HepG2 (cell line): ENCODE data around the gene BRSK2. TPM values are rescaled to one million over a fixed set of nuclear protein-coding genes. Genes with fewer than 3 reads are reported as not detected.

Source experiments
- ATRX ChIP-seq: sonication (generic); formaldehyde crosslinking; IDR thresholded peaks from 2 replicates; pipeline ENCODE4 v1.4.0; 2020; ENCODE audit warnings: missing genetic modification reagents, borderline replicate concordance
- CAMTA2 ChIP-seq: sonication (generic); formaldehyde crosslinking; IDR thresholded peaks from 2 replicates; pipeline ENCODE4 v1.4.0; 2020; ENCODE audit warnings: mild to moderate bottlenecking, missing genetic modification reagents, borderline replicate concordance
- CBX5 ChIP-seq: sonication (generic); formaldehyde crosslinking; IDR thresholded peaks from 2 replicates; pipeline ENCODE4 v1.4.0; 2020; ENCODE audit warnings: missing genetic modification reagents, borderline replicate concordance
- CCDC6 ChIP-seq: sonication (generic); formaldehyde crosslinking; IDR thresholded peaks from 2 replicates; pipeline ENCODE4 v1.8.1; 2022; ENCODE audit warnings: mild to moderate bottlenecking, missing genetic modification reagents, moderate library complexity
- CENPT ChIP-seq: sonication (generic); formaldehyde crosslinking; IDR thresholded peaks from 2 replicates; pipeline ENCODE4 v1.8.0; 2022; ENCODE audit warnings: low read depth, mild to moderate bottlenecking, moderate library complexity, missing genetic modification reagents
- ELF4 ChIP-seq: sonication (generic); formaldehyde crosslinking; IDR thresholded peaks from 2 replicates; pipeline ENCODE4 v1.5.0; 2020; ENCODE audit warnings: missing genetic modification reagents, mild to moderate bottlenecking, moderate library complexity, borderline replicate concordance
- GPN1 ChIP-seq: sonication (generic); formaldehyde crosslinking; IDR thresholded peaks from 2 replicates; pipeline ENCODE4 v1.5.1; 2020; ENCODE audit warnings: missing genetic modification reagents, borderline replicate concordance
- HNRNPK ChIP-seq: fragments of 200-400 bp; formaldehyde crosslinking; IDR thresholded peaks from 2 replicates; pipeline ENCODE4 v1.6.1; 2018; ENCODE audit warnings: low read length, low read depth, moderate library complexity, mild to moderate bottlenecking; ENCODE audit not compliant: poor library complexity, severe bottlenecking
- KMT2B ChIP-seq: IDR thresholded peaks from 2 replicates; pipeline ENCODE4 v1.6.1; 2016; ENCODE audit warnings: missing genetic modification reagents, missing compliant biosample characterization
- MED8 ChIP-seq: sonication (generic); formaldehyde crosslinking; IDR thresholded peaks from 2 replicates; pipeline ENCODE4 v1.8.1; 2023; ENCODE audit warnings: mild to moderate bottlenecking, missing genetic modification reagents; ENCODE audit not compliant: insufficient replicate concordance
- MTF1 ChIP-seq: sonication (generic); formaldehyde crosslinking; IDR thresholded peaks from 2 replicates; pipeline ENCODE4 v1.5.0; 2020; ENCODE audit warnings: missing genetic modification reagents
- PAF1 ChIP-seq: IDR thresholded peaks from 2 replicates; pipeline ENCODE4 v1.6.1; 2016; ENCODE audit warnings: missing genetic modification reagents, missing compliant biosample characterization
- SIN3A ChIP-seq: IDR thresholded peaks from 2 replicates; pipeline ENCODE4 v1.6.1; 2011; ENCODE audit warnings: low read depth, mild to moderate bottlenecking, control low read depth, low read length, borderline replicate concordance
- SNRNP70 ChIP-seq: fragments of 200-400 bp; formaldehyde crosslinking; IDR thresholded peaks from 2 replicates; pipeline ENCODE4 v1.6.1; 2017; ENCODE audit warnings: mild to moderate bottlenecking, low read depth, low read length, moderate library complexity
- SOX5 ChIP-seq: IDR thresholded peaks from 2 replicates; pipeline ENCODE4 v1.6.1; 2016; ENCODE audit warnings: borderline replicate concordance
- SRF ChIP-seq: IDR thresholded peaks from 2 replicates; pipeline ENCODE4 v1.6.1; 2011; ENCODE audit warnings: mild to moderate bottlenecking, low read depth, low read length, moderate library complexity
- TCF7 ChIP-seq: sonication (generic); IDR thresholded peaks from 2 replicates; pipeline ENCODE4 v1.6.1; 2016; ENCODE audit warnings: antibody characterized with exemption, low read depth
- ZBTB7A ChIP-seq: sonication (generic); formaldehyde crosslinking; IDR thresholded peaks from 2 replicates; pipeline ENCODE4 v1.8.0; 2022; ENCODE audit warnings: mild to moderate bottlenecking, missing genetic modification reagents
- ZFP36L1 ChIP-seq: sonication (generic); formaldehyde crosslinking; IDR thresholded peaks from 2 replicates; pipeline ENCODE4 v1.8.0; 2022; ENCODE audit warnings: mild to moderate bottlenecking, missing genetic modification reagents, moderate library complexity
- ZFP90 ChIP-seq: sonication (generic); formaldehyde crosslinking; IDR thresholded peaks from 2 replicates; pipeline ENCODE4 v1.8.0; 2022; ENCODE audit warnings: missing genetic modification reagents, mild to moderate bottlenecking, inconsistent platforms, borderline replicate concordance
- ZNF567 ChIP-seq: sonication (generic); formaldehyde crosslinking; IDR thresholded peaks from 2 replicates; pipeline ENCODE4 v1.8.1; 2023; ENCODE audit warnings: mild to moderate bottlenecking, missing genetic modification reagents, borderline replicate concordance
- ZNF841 ChIP-seq: sonication (generic); formaldehyde crosslinking; IDR thresholded peaks from 2 replicates; pipeline ENCODE4 v1.8.1; 2023; ENCODE audit warnings: missing genetic modification reagents, borderline replicate concordance
- polyA plus RNA-seq, 8 experiments: library from polyadenylated mRNA; depleted of rRNA in 3 of 8; stranded (reverse) in 7 of 8; unstranded in 1 of 8; fragments of >200 nt; fragmentation: Illumina TruSeq in 4 of 8; extraction: Trizol in 4 of 8; gene quantifications; 2 replicates each; pipeline versions ENCODE4 v1.2.1 to v1.2.3, GENCODE V29; 2011 to 2016; ENCODE audit warnings: low read depth in 4 of 8, missing spikeins in 1 of 8, mixed read lengths in 1 of 8; ENCODE audit not compliant: insufficient read depth in 1 of 8
- total RNA-seq, 5 experiments: library from RNA; depleted of rRNA; stranded (reverse); fragments of >200 nt; fragmentation: Illumina TruSeq; extraction: Trizol; gene quantifications; 2 replicates each; pipeline ENCODE4 v1.2.3, GENCODE V29; 2016; ENCODE audit warnings: low read depth in 1 of 5
- TF ChIP-seq, protein P1 (sequence below): sonication (generic); formaldehyde crosslinking; IDR thresholded peaks from 2 replicates; pipeline ENCODE4 v1.4.0; 2020; ENCODE audit warnings: low read depth, missing genetic modification reagents

BRSK2 gene
- total and polyA plus RNA-seq, 2 of the 13 experiments (the other 11 are each of a cell fraction or from before 2014, with no cell fraction given) = 0.74 to 1.1 TPM

DNA sequence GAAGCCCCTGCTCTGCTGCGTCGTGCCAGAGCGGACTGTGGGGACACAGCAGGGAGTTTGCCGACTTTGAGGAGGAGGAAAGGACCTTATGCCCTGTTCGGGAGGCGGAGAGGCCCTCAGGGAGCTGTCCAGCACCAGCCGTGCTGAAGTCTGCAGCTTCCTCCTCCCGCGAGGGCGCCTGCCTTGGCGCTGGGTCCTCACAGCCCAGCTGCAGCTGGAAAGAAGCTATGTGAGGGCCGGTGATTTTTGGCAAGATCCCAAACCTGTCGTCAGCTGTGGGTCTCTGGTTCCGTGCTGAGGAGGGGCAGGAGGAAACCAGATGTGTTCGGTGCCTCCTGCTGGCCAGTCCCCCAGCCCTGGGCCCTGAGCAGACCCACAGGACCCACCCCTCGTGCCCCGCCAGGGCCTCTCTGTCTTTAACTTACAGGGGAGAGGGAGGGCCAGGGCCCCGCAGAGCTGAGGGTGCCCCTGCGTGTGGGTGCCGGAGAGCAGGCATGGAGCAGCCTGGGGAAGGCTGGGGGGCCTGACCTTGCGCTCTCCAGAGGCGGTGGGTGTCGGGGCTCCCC, 12.0 kb downstream of the BRSK2 start (continued):
- TF ChIP-seq SRF = no peak
- TF ChIP-seq ZFP90 (CRISPR knock-in tag) = 0 out of 2 replicates have a peak, but pooled peaks have one; percentile 50
- 0 out of 2 replicates have a peak, but pooled peaks have one; percentile 47 for TF ChIP-seq ZBTB7A (CRISPR knock-in tag)
- TF ChIP-seq KMT2B (CRISPR knock-in tag) = peak; percentile 49; the same call in 1 of the 2 replicates
- TF ChIP-seq ZFP36L1 (CRISPR knock-in tag) = no peak
- TF ChIP-seq CCDC6 = no peak
- no peak for TF ChIP-seq SOX5 (CRISPR knock-in tag)
- TF ChIP-seq CBX5 (CRISPR knock-in tag) = no peak
- no peak for TF ChIP-seq PAF1 (CRISPR knock-in tag)
- no peak for TF ChIP-seq HNRNPK
- 0 out of 2 replicates have a peak, but pooled peaks have one; percentile 56 for TF ChIP-seq MTF1 (CRISPR knock-in tag)
- no peak for TF ChIP-seq ZNF841 (CRISPR knock-in tag)
- TF ChIP-seq ATRX = no peak
- TF ChIP-seq CAMTA2 (CRISPR knock-in tag) = no peak
- peak; percentile 60; the same call in 1 of the 2 replicates for TF ChIP-seq CENPT (CRISPR knock-in tag)
- no peak for TF ChIP-seq ZNF567
- no peak for TF ChIP-seq GPN1 (CRISPR knock-in tag)
- TF ChIP-seq SIN3A = no peak
- TF ChIP-seq MED8 = no peak
- no peak for TF ChIP-seq ELF4 (CRISPR knock-in tag)
- TF ChIP-seq, protein P1, sequence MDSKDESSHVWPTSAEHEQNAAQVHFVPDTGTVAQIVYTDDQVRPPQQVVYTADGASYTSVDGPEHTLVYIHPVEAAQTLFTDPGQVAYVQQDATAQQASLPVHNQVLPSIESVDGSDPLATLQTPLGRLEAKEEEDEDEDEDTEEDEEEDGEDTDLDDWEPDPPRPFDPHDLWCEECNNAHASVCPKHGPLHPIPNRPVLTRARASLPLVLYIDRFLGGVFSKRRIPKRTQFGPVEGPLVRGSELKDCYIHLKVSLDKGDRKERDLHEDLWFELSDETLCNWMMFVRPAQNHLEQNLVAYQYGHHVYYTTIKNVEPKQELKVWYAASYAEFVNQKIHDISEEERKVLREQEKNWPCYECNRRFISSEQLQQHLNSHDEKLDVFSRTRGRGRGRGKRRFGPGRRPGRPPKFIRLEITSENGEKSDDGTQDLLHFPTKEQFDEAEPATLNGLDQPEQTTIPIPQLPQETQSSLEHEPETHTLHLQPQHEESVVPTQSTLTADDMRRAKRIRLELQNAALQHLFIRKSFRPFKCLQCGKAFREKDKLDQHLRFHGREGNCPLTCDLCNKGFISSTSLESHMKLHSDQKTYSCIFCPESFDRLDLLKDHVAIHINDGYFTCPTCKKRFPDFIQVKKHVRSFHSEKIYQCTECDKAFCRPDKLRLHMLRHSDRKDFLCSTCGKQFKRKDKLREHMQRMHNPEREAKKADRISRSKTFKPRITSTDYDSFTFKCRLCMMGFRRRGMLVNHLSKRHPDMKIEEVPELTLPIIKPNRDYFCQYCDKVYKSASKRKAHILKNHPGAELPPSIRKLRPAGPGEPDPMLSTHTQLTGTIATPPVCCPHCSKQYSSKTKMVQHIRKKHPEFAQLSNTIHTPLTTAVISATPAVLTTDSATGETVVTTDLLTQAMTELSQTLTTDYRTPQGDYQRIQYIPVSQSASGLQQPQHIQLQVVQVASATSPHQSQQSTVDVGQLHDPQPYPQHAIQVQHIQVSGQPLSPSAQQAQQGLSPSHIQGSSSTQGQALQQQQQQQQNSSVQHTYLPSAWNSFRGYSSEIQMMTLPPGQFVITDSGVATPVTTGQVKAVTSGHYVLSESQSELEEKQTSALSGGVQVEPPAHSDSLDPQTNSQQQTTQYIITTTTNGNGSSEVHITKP = no peak
- TF ChIP-seq SNRNP70 = no peak
- no peak for TF ChIP-seq TCF7
